ENCODE data around the gene CHST3.
A peak's percentile ranks its signal among the peaks of the same experiment; 100 is the strongest.

The CHST3 gene

GRCh38 chr10:72041491-72041890, 77.3 kb downstream of the CHST3 start:
- Mint-ChIP-seq H3K9me3 (no peaks in the 10 kb centered on the region), H3K36me3 (no peaks in the 10 kb centered on the region), H3K27ac (no peak overlapping the region), H3K4me1 (no peaks in the 10 kb centered on the region), H3K27me3 (peaks cover under 1% of the 10 kb centered on the region), H3K4me3 (no peak overlapping the region)
- ATAC-seq (ENCODE audit: low read depth) (no peak), DNase-seq (ENCODE audit: low spot score in 2 of 2) (no peak)

GRCh38 chr10:72043016-72043834, 79.0 kb downstream of the CHST3 start:
- Mint-ChIP-seq H3K27me3 (no peaks in the 10 kb centered on the region), H3K4me3 (no peak overlapping the region), H3K27ac (no peak overlapping the region), H3K4me1 (no peaks in the 10 kb centered on the region), H3K9me3 (no peaks in the 10 kb centered on the region), H3K36me3 (no peaks in the 10 kb centered on the region)
- no peak for ATAC-seq (ENCODE audit: low read depth)
- no peak for DNase-seq (ENCODE audit: low spot score in 2 of 2)

GRCh38 chr10:72044417-72045041, 80.3 kb downstream of the CHST3 start:
- H3K9me3 Mint-ChIP-seq = peaks cover 1% of the 10 kb centered on the region
- ATAC-seq (ENCODE audit: low read depth) = no peak
- no peak for DNase-seq (ENCODE audit: low spot score in 2 of 2)
- H3K36me3 Mint-ChIP-seq = peaks cover 3% of the 10 kb centered on the region
- no peak overlapping the region for H3K27ac Mint-ChIP-seq
- no peaks in the 10 kb centered on the region for H3K27me3 Mint-ChIP-seq
- no peaks in the 10 kb centered on the region for H3K4me1 Mint-ChIP-seq
- no peak overlapping the region for H3K4me3 Mint-ChIP-seq

GRCh38 chr10:72045586-72045985, 81.4 kb downstream of the CHST3 start:
- no peak for DNase-seq (ENCODE audit: low spot score in 2 of 2)
- Mint-ChIP-seq H3K4me3 (no peak overlapping the region), H3K27ac (no peak overlapping the region), H3K4me1 (no peaks in the 10 kb centered on the region), H3K27me3 (no peaks in the 10 kb centered on the region), H3K9me3 (peaks cover 1% of the 10 kb centered on the region), H3K36me3 (peaks cover 3% of the 10 kb centered on the region)
- ATAC-seq (ENCODE audit: low read depth) = no peak

- Mint-ChIP-seq H3K27me3 (no peaks in the 10 kb centered on the region), H3K36me3 (peaks cover 3% of the 10 kb centered on the region), H3K4me1 (no peaks in the 10 kb centered on the region), H3K4me3 (no peak overlapping the region), H3K9me3 (peaks cover 1% of the 10 kb centered on the region), H3K27ac (no peak overlapping the region)
- ATAC-seq (ENCODE audit: low read depth) (peak; percentile 97), DNase-seq (ENCODE audit: low spot score in 2 of 2) (peak; percentile 88 to 90)
Observed at GRCh38 chr10:72048450-72049124, 84.4 kb downstream of the CHST3 start.

- H3K27me3 Mint-ChIP-seq = no peaks in the 10 kb centered on the region
- DNase-seq (ENCODE audit: low spot score in 2 of 2) (no peak), ATAC-seq (ENCODE audit: low read depth) (no peak)
- no peak overlapping the region for H3K4me3 Mint-ChIP-seq
- H3K27ac Mint-ChIP-seq = no peak overlapping the region
- H3K4me1 Mint-ChIP-seq = no peaks in the 10 kb centered on the region
- peaks cover 1% of the 10 kb centered on the region for H3K9me3 Mint-ChIP-seq
- H3K36me3 Mint-ChIP-seq = peaks cover 3% of the 10 kb centered on the region
Observed at GRCh38 chr10:72049472-72049871, 85.3 kb downstream of the CHST3 start.

- Mint-ChIP-seq H3K27me3 (no peaks in the 10 kb centered on the region), H3K36me3 (peaks cover 3% of the 10 kb centered on the region), H3K4me3 (no peak overlapping the region), H3K9me3 (peaks cover 1% of the 10 kb centered on the region), H3K4me1 (peaks cover 4% of the 10 kb centered on the region), H3K27ac (no peak overlapping the region)
- DNase-seq (ENCODE audit: low spot score in 2 of 2) (no peak), ATAC-seq (ENCODE audit: low read depth) (no peak)
Observed at GRCh38 chr10:72049969-72050781, 86.0 kb downstream of the CHST3 start.

GRCh38 chr10:72050873-72051272, 86.7 kb downstream of the CHST3 start:
- H3K4me3 Mint-ChIP-seq = no peak overlapping the region
- H3K36me3 Mint-ChIP-seq = peaks cover 3% of the 10 kb centered on the region
- peaks cover 1% of the 10 kb centered on the region for H3K9me3 Mint-ChIP-seq
- no peak overlapping the region for H3K27ac Mint-ChIP-seq
- ATAC-seq (ENCODE audit: low read depth) = no peak
- no peaks in the 10 kb centered on the region for H3K27me3 Mint-ChIP-seq
- DNase-seq (ENCODE audit: low spot score in 2 of 2) = no peak
- peaks cover 7% of the 10 kb centered on the region for H3K4me1 Mint-ChIP-seq

- Mint-ChIP-seq H3K9me3 (peaks cover 1% of the 10 kb centered on the region), H3K36me3 (peaks cover 3% of the 10 kb centered on the region), H3K27ac (no peak overlapping the region), H3K27me3 (no peaks in the 10 kb centered on the region), H3K4me1 (peaks cover 7% of the 10 kb centered on the region), H3K4me3 (no peak overlapping the region)
- no peak for ATAC-seq (ENCODE audit: low read depth)
- DNase-seq (ENCODE audit: low spot score in 2 of 2) = no peak
Observed at GRCh38 chr10:72053690-72054089, 89.5 kb downstream of the CHST3 start.

- Mint-ChIP-seq H3K36me3 (no peaks in the 10 kb centered on the region), H3K4me3 (no peak overlapping the region), H3K4me1 (peaks cover 21% of the 10 kb centered on the region), H3K27ac (no peak overlapping the region), H3K27me3 (no peaks in the 10 kb centered on the region), H3K9me3 (no peaks in the 10 kb centered on the region)
- no peak for DNase-seq (ENCODE audit: low spot score in 2 of 2)
- no peak for ATAC-seq (ENCODE audit: low read depth)
Observed at GRCh38 chr10:72056113-72056512, 91.9 kb downstream of the CHST3 start.

- DNase-seq (ENCODE audit: low spot score in 2 of 2) (no peak), ATAC-seq (ENCODE audit: low read depth) (no peak)
- H3K27ac Mint-ChIP-seq = no peak overlapping the region
- H3K4me1 Mint-ChIP-seq = peaks cover 23% of the 10 kb centered on the region
- no peaks in the 10 kb centered on the region for H3K36me3 Mint-ChIP-seq
- no peaks in the 10 kb centered on the region for H3K27me3 Mint-ChIP-seq
- H3K4me3 Mint-ChIP-seq = no peak overlapping the region
- no peaks in the 10 kb centered on the region for H3K9me3 Mint-ChIP-seq
Observed at GRCh38 chr10:72056932-72057751, 92.9 kb downstream of the CHST3 start.

- Mint-ChIP-seq H3K27ac (peak overlapping the region; percentile 78), H3K36me3 (peaks cover 2% of the 10 kb centered on the region), H3K4me3 (no peak overlapping the region)
Observed at GRCh38 chr10:72058347-72058898, 94.2 kb downstream of the CHST3 start.

More at GRCh38 chr10:72058347-72058898, 94.2 kb downstream of the CHST3 start:
- no peaks in the 10 kb centered on the region for H3K27me3 Mint-ChIP-seq
- ATAC-seq (ENCODE audit: low read depth) = no peak
- H3K4me1 Mint-ChIP-seq = peaks cover 23% of the 10 kb centered on the region
- no peak for DNase-seq (ENCODE audit: low spot score in 2 of 2)
- H3K9me3 Mint-ChIP-seq = no peaks in the 10 kb centered on the region

Data from memory B cell (primary cell).